HL-60 (cell line): ENCODE results near the gene GPR171.

ENCODE experiments used
- CTCF ChIP-seq: IDR thresholded peaks from one replicate; pipeline ENCODE4 v1.5.1; 2011; ENCODE audit warnings: low read length, control low read depth, inconsistent platforms; ENCODE audit not compliant: insufficient read depth
- GABPA ChIP-seq: IDR thresholded peaks from 2 replicates; pipeline ENCODE4 v1.6.1; 2012; ENCODE audit warnings: low read depth
- POLR2AphosphoS5 ChIP-seq: IDR thresholded peaks from 2 replicates; pipeline ENCODE4 v1.6.1; 2012; ENCODE audit warnings: low read depth
- REST ChIP-seq: IDR thresholded peaks from 2 replicates; pipeline ENCODE4 v1.6.1; 2012; ENCODE audit warnings: low read depth; ENCODE audit not compliant: insufficient replicate concordance
- SPI1 ChIP-seq: IDR thresholded peaks from 2 replicates; pipeline ENCODE4 v1.6.1; 2012; ENCODE audit warnings: low read depth, mild to moderate bottlenecking, borderline replicate concordance

GRCh38 chr3:151183265-151183671 is 19.7 kb downstream of the GPR171 start:
- TF ChIP-seq CTCF (no peak), POLR2AphosphoS5 (no peak), REST (no peak), SPI1 (no peak), GABPA (no peak)
